Nephron (organoid): ENCODE measurements around the gene SIRT5.

Experiments used
- H3K27ac Mint-ChIP-seq, 3 experiments: 2 replicates each; pipeline ENCODE4 v1.8.0; 2020; ENCODE audit warnings: mixed read lengths in 3 of 3, mild to moderate bottlenecking in 2 of 3, moderate library complexity in 1 of 3
- H3K27me3 Mint-ChIP-seq: 2 replicates; pipeline ENCODE4 v1.8.0; 2021; ENCODE audit warnings: low read depth, mild to moderate bottlenecking, moderate library complexity, mixed read lengths
- H3K36me3 Mint-ChIP-seq: 2 replicates; pipeline ENCODE4 v1.8.0; 2020; ENCODE audit warnings: low read depth, mixed read lengths
- H3K4me1 Mint-ChIP-seq: 2 replicates; pipeline ENCODE4 v1.8.0; 2020; ENCODE audit warnings: mixed read lengths
- H3K4me3 Mint-ChIP-seq, 3 experiments: 2 replicates each; pipeline ENCODE4 v1.8.0; 2020; ENCODE audit warnings: mild to moderate bottlenecking in 3 of 3, mixed read lengths in 3 of 3, moderate library complexity in 2 of 3
- H3K9me3 Mint-ChIP-seq: 2 replicates; pipeline ENCODE4 v1.8.0; 2020; ENCODE audit warnings: mixed read lengths
- CTCF ChIP-seq, 3 experiments: fragments of 200-600 bp; sonication (generic); IDR thresholded peaks; one replicate each; pipeline ENCODE4 v1.5.0; 2021; ENCODE audit warnings: antibody characterized with exemption in 3 of 3; ENCODE audit not compliant: unreplicated experiment in 3 of 3

The SIRT5 gene

GRCh38 chr6:13565921-13566320 lies 8.5 kb upstream of the SIRT5 start:
- TF ChIP-seq CTCF (IDR thresholded peaks at IDR 0.05; ENCODE audit: unreplicated experiment in 3 of 3) = no peak
- H3K4me1 Mint-ChIP-seq = no peaks in the 10 kb centered on the region

GRCh38 chr6:13566500-13566899 lies 7.9 kb upstream of the SIRT5 start:
- TF ChIP-seq CTCF (IDR thresholded peaks at IDR 0.05; ENCODE audit: unreplicated experiment in 3 of 3) = no peak
- no peaks in the 10 kb centered on the region for H3K4me1 Mint-ChIP-seq
- no peak overlapping the region for H3K27ac Mint-ChIP-seq
- no peaks in the 10 kb centered on the region for H3K9me3 Mint-ChIP-seq
- H3K36me3 Mint-ChIP-seq = no peaks in the 10 kb centered on the region
- H3K27me3 Mint-ChIP-seq = peaks cover 4% of the 10 kb centered on the region
- H3K4me3 Mint-ChIP-seq = no peak overlapping the region

More at GRCh38 chr6:13565921-13566320, 8.5 kb upstream of the SIRT5 start:
- H3K4me3 Mint-ChIP-seq = no peak overlapping the region
- H3K27me3 Mint-ChIP-seq = peaks cover 4% of the 10 kb centered on the region
- H3K27ac Mint-ChIP-seq = no peak overlapping the region
- H3K9me3 Mint-ChIP-seq = no peaks in the 10 kb centered on the region
- H3K36me3 Mint-ChIP-seq = no peaks in the 10 kb centered on the region

- Mint-ChIP-seq H3K36me3 (no peaks in the 10 kb centered on the region), H3K4me3 (no peak overlapping the region), H3K9me3 (no peaks in the 10 kb centered on the region), H3K27ac (no peak overlapping the region), H3K27me3 (peaks cover 4% of the 10 kb centered on the region), H3K4me1 (no peaks in the 10 kb centered on the region)
- TF ChIP-seq CTCF (IDR thresholded peaks at IDR 0.05; ENCODE audit: unreplicated experiment in 3 of 3) = no peak
Observed at GRCh38 chr6:13568970-13569369, 5.4 kb upstream of the SIRT5 start.

DNA sequence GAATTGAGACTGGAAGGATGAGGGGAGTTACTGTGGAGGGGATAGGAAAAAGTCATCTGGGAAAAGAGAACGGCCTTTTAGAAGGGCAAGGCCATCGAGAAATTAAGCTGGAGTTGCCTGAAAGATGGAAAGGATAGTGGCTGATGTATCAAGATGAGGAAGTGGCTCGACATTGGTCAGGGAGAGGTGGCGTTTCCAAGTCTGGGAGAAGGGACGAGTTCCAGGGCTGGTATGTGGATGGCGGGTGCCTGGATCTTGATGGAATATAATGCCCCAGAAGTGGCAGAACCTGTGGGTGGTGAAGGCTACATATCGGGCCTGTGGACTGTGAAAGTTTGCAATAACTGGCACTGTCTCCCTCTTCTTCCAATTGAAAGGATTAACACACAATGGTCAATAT lies 2.2 kb upstream of the SIRT5 start:
- Mint-ChIP-seq H3K27ac (peak overlapping the region; percentile 97 to 99 (median 98)), H3K36me3 (peaks cover 4% of the 10 kb centered on the region), H3K4me3 (peak overlapping the region; percentile 82 to 94 (median 94)), H3K27me3 (peaks cover 4% of the 10 kb centered on the region), H3K4me1 (peaks cover 8% of the 10 kb centered on the region), H3K9me3 (peaks cover 7% of the 10 kb centered on the region)
- no peak for TF ChIP-seq CTCF (IDR thresholded peaks at IDR 0.05; ENCODE audit: unreplicated experiment in 3 of 3)

GRCh38 chr6:13572951-13573654 lies 1.3 kb upstream of the SIRT5 start:
- Mint-ChIP-seq H3K9me3 (peaks cover 12% of the 10 kb centered on the region), H3K4me1 (peaks cover 8% of the 10 kb centered on the region), H3K4me3 (peak overlapping the region; percentile 94 to 96 (median 94)), H3K27ac (peak overlapping the region; percentile 97 to 99 (median 98)), H3K36me3 (peaks cover 9% of the 10 kb centered on the region), H3K27me3 (peaks cover 4% of the 10 kb centered on the region)
- no peak for TF ChIP-seq CTCF (IDR thresholded peaks at IDR 0.05; ENCODE audit: unreplicated experiment in 3 of 3)

GRCh38 chr6:13573669-13574110 lies 711 bp upstream of the SIRT5 start:
- TF ChIP-seq CTCF (IDR thresholded peaks at IDR 0.05; ENCODE audit: unreplicated experiment in 3 of 3) = no peak
- Mint-ChIP-seq H3K27me3 (peaks cover 4% of the 10 kb centered on the region), H3K36me3 (peaks cover 10% of the 10 kb centered on the region), H3K9me3 (peaks cover 13% of the 10 kb centered on the region), H3K27ac (peak overlapping the region; percentile 97 to 99 (median 98)), H3K4me3 (peak overlapping the region; percentile 94 to 96 (median 94)), H3K4me1 (peaks cover 8% of the 10 kb centered on the region)
